ENCODE results near the gene PRDX6. TPM values are rescaled to one million over a fixed set of nuclear protein-coding genes. Genes with fewer than 3 reads are reported as not detected.

Gene PRDX6
- total and polyA plus RNA-seq, 2 of the 4 experiments (the other 2 are of a cell fraction), result 373 to 426 TPM

- dilution Hi-C loops (cut with HindIII; ENCODE audit: low sequenced_read_pairs, unreplicated experiment) (no loop called here), in situ Hi-C loops (cut with MboI; ENCODE audit: low sequenced_read_pairs) (no loop called here), intact Hi-C loops (cut with micrococcal nuclease) (no loop called here)
- POLR2A ChIA-PET (ENCODE audit: unreplicated experiment), result no interaction called here
- CTCF ChIA-PET, result no interaction called here
- no peak overlapping the region for H4K91ac ChIP-seq (ENCODE audit: insufficient read depth, low read depth, low read length)
- ATAC-seq (ENCODE audit: low read depth) (peak; percentile 91), DNase-seq (peak; percentile 84)
- no peak overlapping the region for H2AK5ac ChIP-seq (ENCODE audit: low read depth, low read length)
- no peak overlapping the region for H4K5ac ChIP-seq (ENCODE audit: low read depth, low read length)
- no peaks in the 10 kb centered on the region for H3K4me1 ChIP-seq (ENCODE audit: control insufficient read depth, insufficient read depth, low read length)
- no peaks in the 10 kb centered on the region for H3K36me3 ChIP-seq (ENCODE audit: control insufficient read depth, insufficient read depth, low read length)
- WGBS, 2 experiments (ENCODE audit: extremely low coverage in 2 of 2, insufficient read length in 1 of 2), result no CpG with 5 or more reads among the region's 4 CpGs
- no TSS peak for BruUV-seq (replicated peaks)
- no peak overlapping the region for H2AFZ ChIP-seq (replicated peaks; ENCODE audit: low read length, poor library complexity)
- H4K20me1 ChIP-seq (ENCODE audit: insufficient read depth, low read length), result no peaks in the 10 kb centered on the region
- no peak overlapping the region for H3K56ac ChIP-seq (ENCODE audit: extremely low read depth, insufficient read depth, low read length)
- H2BK20ac ChIP-seq (ENCODE audit: low read depth, low read length), result no peak overlapping the region
- H3K79me1 ChIP-seq (ENCODE audit: low read depth in 1 of 2, low read length in 2 of 2), result peaks cover 10 to 20% of the 10 kb centered on the region in 2 experiments
- no peak overlapping the region for H3K18ac ChIP-seq (ENCODE audit: low read depth, low read length)
- H3K9me3 ChIP-seq (ENCODE audit: control insufficient read depth, insufficient read depth, low read length), result peaks cover 5% of the 10 kb centered on the region; the same call in 1 of the 2 replicates
- no peak overlapping the region for H2BK15ac ChIP-seq (ENCODE audit: low read depth, low read length)
- H2AK9ac ChIP-seq (replicated peaks; ENCODE audit: low read depth, low read length, poor library complexity), result no peak overlapping the region
- TF ChIP-seq CHD1 (IDR thresholded peaks at IDR 0.05; ENCODE audit: low read depth, low read length) (no peak), RAD21 (IDR thresholded peaks at IDR 0.05; ENCODE audit: low read length) (peak; percentile 47)
- TF ChIP-seq, protein P1, sequence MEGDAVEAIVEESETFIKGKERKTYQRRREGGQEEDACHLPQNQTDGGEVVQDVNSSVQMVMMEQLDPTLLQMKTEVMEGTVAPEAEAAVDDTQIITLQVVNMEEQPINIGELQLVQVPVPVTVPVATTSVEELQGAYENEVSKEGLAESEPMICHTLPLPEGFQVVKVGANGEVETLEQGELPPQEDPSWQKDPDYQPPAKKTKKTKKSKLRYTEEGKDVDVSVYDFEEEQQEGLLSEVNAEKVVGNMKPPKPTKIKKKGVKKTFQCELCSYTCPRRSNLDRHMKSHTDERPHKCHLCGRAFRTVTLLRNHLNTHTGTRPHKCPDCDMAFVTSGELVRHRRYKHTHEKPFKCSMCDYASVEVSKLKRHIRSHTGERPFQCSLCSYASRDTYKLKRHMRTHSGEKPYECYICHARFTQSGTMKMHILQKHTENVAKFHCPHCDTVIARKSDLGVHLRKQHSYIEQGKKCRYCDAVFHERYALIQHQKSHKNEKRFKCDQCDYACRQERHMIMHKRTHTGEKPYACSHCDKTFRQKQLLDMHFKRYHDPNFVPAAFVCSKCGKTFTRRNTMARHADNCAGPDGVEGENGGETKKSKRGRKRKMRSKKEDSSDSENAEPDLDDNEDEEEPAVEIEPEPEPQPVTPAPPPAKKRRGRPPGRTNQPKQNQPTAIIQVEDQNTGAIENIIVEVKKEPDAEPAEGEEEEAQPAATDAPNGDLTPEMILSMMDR (conservative IDR thresholded peaks at IDR 0.05; ENCODE audit: low read depth, low read length), result peak; percentile 40
- H2BK120ac ChIP-seq (ENCODE audit: low read depth, low read length), result no peak overlapping the region
- no peak overlapping the region for H3K27ac ChIP-seq (ENCODE audit: insufficient read depth, low read length)
- no peak overlapping the region for H3K14ac ChIP-seq (replicated peaks; ENCODE audit: low read depth, low read length)
- no peak overlapping the region for H3K9ac ChIP-seq (ENCODE audit: low read depth, low read length)
- no peak overlapping the region for H3K4me2 ChIP-seq (ENCODE audit: low read depth, low read length)
- no peak overlapping the region for H3K4ac ChIP-seq (ENCODE audit: low read depth, low read length)
- no peak overlapping the region for H4K8ac ChIP-seq (ENCODE audit: low read depth in 2 of 2, low read length in 2 of 2)
- H2BK5ac ChIP-seq (ENCODE audit: low read depth, low read length, poor library complexity, severe bottlenecking), result no peak overlapping the region
- H3K9me1 ChIP-seq (ENCODE audit: insufficient read depth, low read length), result no peaks in the 10 kb centered on the region
- no peak overlapping the region for H3K4me3 ChIP-seq (ENCODE audit: insufficient read depth, low read depth, low read length)
- no peaks in the 10 kb centered on the region for H3K27me3 ChIP-seq (ENCODE audit: control insufficient read depth, insufficient read depth, low read length)
- no peak overlapping the region; the same call in 1 of the 2 replicates for H3K23ac ChIP-seq (ENCODE audit: low read depth, low read length)
These were observed 9.7 kb upstream of the PRDX6 start for GRCh38 chr1:173467426-173467825.

Data from IMR-90 (cell line).